ENCODE data around the gene TMEM179. TPM values are rescaled to one million over a fixed set of nuclear protein-coding genes. Genes with fewer than 3 reads are reported as not detected.

The TMEM179 gene
- total RNA-seq, 4 donors from 2014 or later = 0.66 to 0.84 (median 0.78) TPM; not detected in 1

DNA sequence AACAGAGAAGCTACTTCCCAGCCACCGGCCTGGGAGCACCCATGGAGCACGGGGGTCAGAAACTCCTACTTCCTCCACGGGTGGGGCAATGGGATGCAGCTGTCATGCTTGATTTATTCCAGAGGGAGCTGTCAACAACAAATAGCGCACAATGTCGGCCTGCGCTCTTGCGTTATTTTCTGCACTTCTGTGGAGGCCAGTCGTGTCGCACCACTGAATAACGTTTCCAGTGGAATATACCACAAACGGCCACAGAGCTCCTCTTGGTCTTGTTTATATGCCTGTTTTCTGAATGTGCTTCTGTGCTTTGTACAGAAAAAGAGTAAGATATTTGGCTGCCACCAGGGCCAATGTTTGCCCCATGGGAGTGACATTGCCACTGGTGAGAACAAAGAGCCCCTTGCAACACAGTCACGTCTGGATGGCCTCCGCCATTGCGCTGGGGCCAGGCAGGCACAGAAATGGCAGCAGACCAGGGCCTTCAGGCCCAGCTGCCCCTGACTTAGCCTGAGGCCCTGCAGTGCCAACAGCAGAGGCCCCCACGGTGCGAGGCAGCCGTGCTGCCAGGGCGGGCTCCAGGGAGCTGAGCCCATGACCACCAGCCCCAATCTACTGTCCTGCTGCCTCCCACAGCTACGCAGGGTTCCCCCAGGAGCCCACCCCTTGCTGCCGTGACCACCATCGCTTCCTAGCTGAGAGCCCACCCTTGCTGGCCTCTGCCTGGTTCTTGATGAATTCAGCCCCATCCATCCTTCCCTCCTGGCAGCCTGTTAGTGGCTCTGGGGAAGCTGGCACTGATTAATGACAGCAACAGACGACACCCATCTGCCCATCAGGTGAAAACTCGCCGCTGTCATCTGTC lies 28.9 kb upstream of the TMEM179 start:
- 49 to 51% methylated on average over 19 to 24 of the region's 24 CpGs for WGBS, 2 donors
- peaks cover 0 to 21% (median 2%) of the 10 kb centered on the region in 4 donors for H3K4me1 ChIP-seq
- H3K4me3 ChIP-seq = no peak overlapping the region
- H3K9me3 ChIP-seq = peaks cover 0 to 10% (median 0%) of the 10 kb centered on the region in 4 donors
- H3K36me3 ChIP-seq = no peaks in the 10 kb centered on the region
- DNase-seq (ENCODE audit: low spot score in 2 of 2) = no peak
- H3K27me3 ChIP-seq = peaks cover 0 to 9% of the 10 kb centered on the region in 2 donors
- H3K27ac ChIP-seq = peak overlapping the region in 3 of 4 donors; percentile 36 to 71 (median 58)
- peak in 2 of 5 experiments; percentile 24 to 25 for TF ChIP-seq CTCF (IDR thresholded peaks at IDR 0.05)
- TF ChIP-seq POLR2A (IDR thresholded peaks at IDR 0.05) = no peak
- TF ChIP-seq EP300 (IDR thresholded peaks at IDR 0.05) = peak in 1 of 2 donors; percentile 81

GRCh38 chr14:104632781-104633180 lies 28.2 kb upstream of the TMEM179 start:
- no peak for TF ChIP-seq EP300 (IDR thresholded peaks at IDR 0.05)
- TF ChIP-seq POLR2A (IDR thresholded peaks at IDR 0.05) = no peak
- no peak for TF ChIP-seq CTCF (IDR thresholded peaks at IDR 0.05)
- H3K36me3 ChIP-seq = no peaks in the 10 kb centered on the region
- H3K27me3 ChIP-seq = peaks cover 0 to 9% of the 10 kb centered on the region in 2 donors
- H3K4me3 ChIP-seq = no peak overlapping the region
- WGBS, 2 donors = 81 to 87% methylated on average over 9 of the region's 9 CpGs
- peaks cover 0 to 12% (median 0%) of the 10 kb centered on the region in 4 donors for H3K9me3 ChIP-seq
- DNase-seq (ENCODE audit: low spot score in 2 of 2) = no peak
- peak overlapping the region in 2 of 4 donors; percentile 36 to 64 for H3K27ac ChIP-seq
- peaks cover 0 to 21% (median 2%) of the 10 kb centered on the region in 4 donors for H3K4me1 ChIP-seq

GRCh38 chr14:104624939-104625338 lies 20.4 kb upstream of the TMEM179 start:
- 63 to 71% methylated on average over 5 of the region's 5 CpGs for whole genome bisulfite sequencing, 2 donors
- DNase-seq (ENCODE audit: low spot score in 2 of 2) = no peak
- Histone ChIP-seq H3K9me3 (peaks cover 0 to 23% (median 0%) of the 10 kb centered on the region in 4 donors), H3K4me3 (no peak overlapping the region), H3K27ac (no peak overlapping the region), H3K36me3 (no peaks in the 10 kb centered on the region), H3K4me1 (no peaks in the 10 kb centered on the region), H3K27me3 (peaks cover 0 to 2% of the 10 kb centered on the region in 2 donors)
- no peak for TF ChIP-seq EP300 (IDR thresholded peaks at IDR 0.05)
- no peak for TF ChIP-seq CTCF (IDR thresholded peaks at IDR 0.05)
- TF ChIP-seq POLR2A (IDR thresholded peaks at IDR 0.05) = no peak

DNA sequence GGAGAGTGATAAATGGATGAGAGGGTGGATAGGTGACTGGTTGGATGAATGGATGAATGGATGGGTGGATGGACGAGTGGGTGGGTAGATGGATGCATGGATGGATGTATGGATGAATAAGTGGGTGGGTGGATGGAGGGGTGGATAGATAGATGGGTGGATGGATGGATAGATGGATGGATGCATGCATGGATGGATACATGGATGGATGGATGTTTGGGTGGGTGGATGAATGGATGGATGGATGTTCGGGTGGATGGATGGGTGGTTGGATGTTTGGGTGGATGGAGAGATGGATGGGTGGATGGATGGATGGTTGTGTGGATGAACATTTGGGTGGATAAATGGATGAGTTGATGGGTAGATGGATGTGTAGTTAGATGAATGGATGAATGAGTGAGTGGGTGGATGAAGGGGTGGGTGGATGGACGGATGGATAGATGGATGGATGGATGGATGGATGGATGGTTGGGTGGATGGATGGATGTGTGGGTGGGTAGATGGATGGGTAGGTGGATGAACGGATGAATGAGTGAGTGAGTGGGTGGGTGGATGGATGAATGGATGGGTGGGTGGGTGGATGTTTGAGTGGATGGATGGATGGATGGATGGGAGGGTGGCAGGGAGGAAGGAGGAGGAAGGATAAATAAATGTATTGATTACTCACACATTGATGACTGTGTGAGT lies 9.7 kb upstream of the TMEM179 start:
- peaks cover 0 to 10% of the 10 kb centered on the region in 2 donors for H3K27me3 ChIP-seq
- H3K4me1 ChIP-seq = no peaks in the 10 kb centered on the region
- H3K9me3 ChIP-seq = no peaks in the 10 kb centered on the region
- H3K27ac ChIP-seq = no peak overlapping the region
- no peak for TF ChIP-seq POLR2A (IDR thresholded peaks at IDR 0.05)
- TF ChIP-seq CTCF (IDR thresholded peaks at IDR 0.05) = no peak
- no peak for TF ChIP-seq EP300 (IDR thresholded peaks at IDR 0.05)
- DNase-seq (ENCODE audit: low spot score in 2 of 2) = no peak
- no peaks in the 10 kb centered on the region for H3K36me3 ChIP-seq
- no peak overlapping the region for H3K4me3 ChIP-seq
- WGBS, 2 donors = 62% methylated on average over 4 of the region's 4 CpGs

- no peaks in the 10 kb centered on the region for H3K36me3 ChIP-seq
- H3K27me3 ChIP-seq = peaks cover 0 to 4% of the 10 kb centered on the region in 2 donors
- H3K27ac ChIP-seq = no peak overlapping the region
- H3K4me3 ChIP-seq = no peak overlapping the region
- no peak for DNase-seq (ENCODE audit: low spot score in 2 of 2)
- 62 to 63% methylated on average over 8 of the region's 8 CpGs for WGBS, 2 donors
- TF ChIP-seq EP300 (IDR thresholded peaks at IDR 0.05) (no peak), POLR2A (IDR thresholded peaks at IDR 0.05) (no peak), CTCF (IDR thresholded peaks at IDR 0.05) (no peak)
- H3K4me1 ChIP-seq = no peaks in the 10 kb centered on the region
- H3K9me3 ChIP-seq = no peaks in the 10 kb centered on the region
Measured at GRCh38 chr14:104611881-104612280, 7.3 kb upstream of the TMEM179 start.
